CD4-positive, alpha-beta T cell treated with Interferon gamma for 1 hour (primary cell): Measurements from ENCODE around the gene FGD5.
"Not testable (repeated sequence)": the region's sequence is repeated elsewhere in the genome, so short reads cannot be mapped to it uniquely, and the experiment has no call there.

ENCODE experiments used
- DNase-seq: peaks from one replicate; pipeline ENCODE4 v3.0.0-alpha.2; 2020

FGD5 gene

DNA sequence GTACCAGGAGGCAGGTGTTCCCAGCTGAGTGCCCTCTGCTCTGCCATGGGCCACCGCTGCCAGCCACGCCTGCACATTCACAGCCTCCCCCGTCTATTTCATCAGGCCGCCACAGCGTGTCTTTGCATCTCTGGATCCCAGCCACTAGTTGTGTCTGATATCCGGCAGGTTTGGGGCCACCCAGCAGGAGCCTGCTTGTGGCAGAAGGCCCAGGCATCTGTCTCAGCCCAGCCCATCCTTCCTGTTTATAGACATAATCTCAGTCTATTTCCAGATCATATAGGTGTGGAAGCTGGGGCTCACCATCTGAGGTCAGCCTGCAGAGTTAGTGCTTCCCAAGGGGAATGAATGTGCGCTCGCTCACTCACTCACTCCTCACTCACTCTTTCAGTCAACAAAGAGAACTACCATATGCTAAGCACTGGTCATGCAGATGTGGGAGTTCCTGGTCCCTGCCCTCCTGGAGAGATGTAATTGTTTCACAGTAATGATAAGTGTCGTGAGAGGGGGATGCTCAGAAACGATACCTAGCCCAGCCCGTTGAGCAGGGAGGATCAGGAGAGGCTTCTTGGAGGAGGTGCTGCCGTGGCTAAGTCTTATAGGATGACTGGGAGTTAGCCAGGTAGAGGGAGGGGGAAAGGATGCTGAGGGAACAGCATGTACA is 60.6 kb downstream of the FGD5 start:
- DNase-seq = no peak

DNA sequence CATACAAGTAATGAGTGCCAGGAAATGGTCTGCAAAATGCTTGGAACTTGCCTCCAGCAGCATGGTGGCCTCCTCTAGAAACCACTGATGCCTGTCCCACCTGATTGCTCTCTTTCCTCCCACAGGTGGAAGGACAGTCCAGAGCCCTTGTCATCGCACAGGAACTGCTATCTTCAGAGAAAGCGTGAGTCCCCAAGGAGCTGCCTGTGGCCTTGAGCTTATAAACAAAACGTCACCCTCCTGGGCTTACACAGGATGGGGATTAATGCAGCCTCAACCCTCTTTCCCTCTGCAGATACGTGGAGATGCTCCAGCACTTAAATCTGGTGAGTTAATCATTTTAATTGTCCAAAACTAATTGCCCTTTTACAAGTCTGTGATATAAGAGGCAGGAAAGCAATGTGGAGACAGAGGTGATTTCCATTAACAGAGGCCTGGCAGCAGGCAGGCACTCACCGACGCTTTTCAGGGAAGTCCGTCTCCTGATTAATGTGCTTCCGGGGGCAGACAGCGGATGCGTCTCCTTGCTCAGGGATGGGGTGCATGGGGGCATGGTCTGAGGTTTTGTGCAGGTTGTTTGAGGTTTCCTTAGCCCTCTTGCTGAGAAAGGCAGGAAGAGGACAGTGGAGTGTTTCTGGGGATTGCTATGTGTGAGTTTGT is 61.8 kb downstream of the FGD5 start:
- DNase-seq = no peak

DNA sequence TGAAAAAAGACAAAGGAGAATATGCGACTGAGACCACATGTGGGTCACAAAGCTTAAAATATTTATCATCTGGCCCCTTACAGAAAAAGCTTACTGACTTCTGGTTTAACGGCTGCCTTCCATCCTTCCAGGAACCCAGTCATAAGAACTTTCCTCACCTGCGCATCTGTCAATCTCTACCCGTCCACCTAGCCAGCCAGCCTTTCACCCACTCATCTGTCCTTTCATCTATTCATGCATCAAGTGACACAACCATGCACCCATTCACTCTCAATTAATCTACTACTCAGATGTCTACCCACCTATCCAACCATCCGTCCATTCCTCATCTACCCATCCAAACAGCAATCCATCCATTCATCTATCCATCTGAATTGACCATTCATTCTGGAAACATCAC is 64.5 kb downstream of the FGD5 start:
- no peak for DNase-seq

DNA sequence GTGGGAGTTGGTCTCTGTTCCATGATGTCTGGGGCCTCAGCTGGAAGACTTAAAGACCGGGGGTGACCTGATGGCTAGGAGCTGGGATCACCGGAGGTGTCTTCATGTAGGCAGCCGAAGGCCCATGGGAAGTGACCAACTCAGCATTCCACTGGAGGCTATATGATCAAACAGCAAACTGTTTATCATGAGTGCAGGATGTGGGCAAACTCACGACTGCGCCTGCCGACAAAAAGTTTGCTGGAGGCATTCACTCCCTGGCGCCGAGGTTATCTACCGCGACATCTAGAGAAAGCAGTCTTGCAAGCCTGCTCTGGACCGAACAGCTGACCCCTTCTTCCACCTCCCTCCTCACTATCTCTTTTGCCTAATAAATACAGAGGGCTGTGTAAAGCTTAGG is 65.9 kb downstream of the FGD5 start:
- DNase-seq = no peak

DNA sequence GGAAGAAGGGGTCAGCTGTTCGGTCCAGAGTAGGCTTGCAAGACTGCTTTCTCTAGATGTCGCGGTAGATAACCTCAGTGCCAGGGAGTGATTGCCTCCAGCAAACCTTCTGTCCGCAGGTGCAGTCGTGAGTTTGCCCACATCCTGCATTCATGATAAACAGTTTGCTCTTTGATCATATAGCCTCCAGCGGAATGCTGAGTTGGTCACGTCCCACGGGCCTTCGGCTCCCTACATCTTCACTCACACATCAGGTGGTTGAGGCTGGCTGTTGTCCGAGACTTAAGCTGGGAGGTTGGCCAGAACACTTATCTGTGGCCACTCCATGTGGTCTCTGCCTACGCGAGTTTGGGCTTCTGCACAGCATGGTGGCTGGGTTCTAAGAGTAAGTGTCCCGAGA is 66.5 kb downstream of the FGD5 start:
- no peak for DNase-seq

DNA sequence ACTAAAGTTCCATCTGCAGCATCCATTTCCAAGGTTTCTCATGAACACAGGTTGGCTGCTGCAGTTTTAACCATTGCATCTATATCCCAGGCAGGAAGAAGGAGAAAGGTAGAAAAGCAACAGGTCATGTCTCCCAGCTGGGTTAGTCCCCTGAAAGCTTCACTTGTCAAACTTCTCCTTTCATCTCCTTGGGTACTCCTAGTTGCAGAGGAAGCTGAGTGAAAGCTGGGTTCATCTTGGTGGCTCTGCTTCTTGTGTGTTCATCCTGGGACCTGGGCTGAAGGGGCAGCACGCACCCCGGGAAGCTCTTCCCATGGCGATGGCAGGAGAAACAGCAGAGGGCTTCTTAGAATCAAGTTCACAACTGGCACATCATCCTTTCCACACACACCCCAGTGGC is 67.3 kb downstream of the FGD5 start:
- DNase-seq = no peak

DNA sequence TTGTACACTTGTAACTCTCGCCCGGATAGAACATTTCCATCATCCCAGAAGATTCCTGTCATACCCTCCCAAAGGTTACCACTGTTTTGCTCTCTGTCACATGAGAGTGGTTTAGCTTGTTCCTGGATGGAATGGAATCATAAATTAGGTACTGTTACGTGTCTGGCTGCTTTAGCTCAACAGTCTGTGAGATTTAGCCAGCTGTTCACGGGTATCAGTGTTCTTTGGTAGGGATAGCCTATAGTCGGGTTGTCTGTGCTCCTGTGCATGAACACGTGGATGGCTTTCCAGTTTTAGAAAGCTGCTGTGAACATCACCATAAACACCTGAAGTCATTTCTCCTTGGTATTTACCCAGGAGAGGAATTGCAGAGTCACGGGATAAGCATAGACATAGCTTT is 70.4 kb downstream of the FGD5 start:
- DNase-seq = no peak

DNA sequence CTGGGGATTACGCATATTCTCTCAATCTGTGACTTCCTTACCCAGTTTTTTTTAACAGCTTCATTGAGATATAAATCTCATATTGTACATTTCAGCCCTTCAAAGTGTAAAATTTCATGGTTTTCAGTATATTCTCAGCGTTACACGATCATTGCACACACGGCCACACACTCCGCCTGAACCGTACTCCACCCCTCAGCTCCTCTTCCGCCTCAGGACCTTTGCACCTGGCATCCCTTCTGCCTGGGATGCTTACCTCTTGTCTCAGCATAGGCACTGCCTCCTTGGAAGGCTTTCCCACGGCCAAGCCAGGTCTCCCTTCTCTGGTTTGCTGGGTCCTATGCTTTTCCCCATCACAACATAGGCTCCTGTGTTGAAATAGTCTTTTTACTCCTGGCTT is 71.2 kb downstream of the FGD5 start:
- no peak for DNase-seq

DNA sequence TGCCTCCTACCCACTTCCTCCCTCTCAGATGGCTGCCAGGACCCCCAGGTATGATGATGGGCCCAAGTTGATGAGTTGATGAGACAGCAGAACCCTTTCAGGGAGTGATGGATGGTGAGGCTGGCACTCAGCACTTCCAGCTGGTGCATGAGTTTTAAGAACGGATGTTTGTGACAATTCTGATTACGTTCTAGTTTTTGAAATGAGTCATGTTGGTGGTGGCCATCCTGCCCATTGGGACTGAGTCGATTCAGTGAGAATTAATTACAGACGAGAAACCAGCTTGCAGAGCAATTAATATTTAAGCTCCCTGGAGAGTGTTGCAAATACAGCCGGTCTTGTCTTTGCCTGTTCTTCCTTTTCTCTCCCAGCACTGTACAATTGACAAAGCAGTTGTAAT is 71.7 kb downstream of the FGD5 start:
- DNase-seq = no peak

DNA sequence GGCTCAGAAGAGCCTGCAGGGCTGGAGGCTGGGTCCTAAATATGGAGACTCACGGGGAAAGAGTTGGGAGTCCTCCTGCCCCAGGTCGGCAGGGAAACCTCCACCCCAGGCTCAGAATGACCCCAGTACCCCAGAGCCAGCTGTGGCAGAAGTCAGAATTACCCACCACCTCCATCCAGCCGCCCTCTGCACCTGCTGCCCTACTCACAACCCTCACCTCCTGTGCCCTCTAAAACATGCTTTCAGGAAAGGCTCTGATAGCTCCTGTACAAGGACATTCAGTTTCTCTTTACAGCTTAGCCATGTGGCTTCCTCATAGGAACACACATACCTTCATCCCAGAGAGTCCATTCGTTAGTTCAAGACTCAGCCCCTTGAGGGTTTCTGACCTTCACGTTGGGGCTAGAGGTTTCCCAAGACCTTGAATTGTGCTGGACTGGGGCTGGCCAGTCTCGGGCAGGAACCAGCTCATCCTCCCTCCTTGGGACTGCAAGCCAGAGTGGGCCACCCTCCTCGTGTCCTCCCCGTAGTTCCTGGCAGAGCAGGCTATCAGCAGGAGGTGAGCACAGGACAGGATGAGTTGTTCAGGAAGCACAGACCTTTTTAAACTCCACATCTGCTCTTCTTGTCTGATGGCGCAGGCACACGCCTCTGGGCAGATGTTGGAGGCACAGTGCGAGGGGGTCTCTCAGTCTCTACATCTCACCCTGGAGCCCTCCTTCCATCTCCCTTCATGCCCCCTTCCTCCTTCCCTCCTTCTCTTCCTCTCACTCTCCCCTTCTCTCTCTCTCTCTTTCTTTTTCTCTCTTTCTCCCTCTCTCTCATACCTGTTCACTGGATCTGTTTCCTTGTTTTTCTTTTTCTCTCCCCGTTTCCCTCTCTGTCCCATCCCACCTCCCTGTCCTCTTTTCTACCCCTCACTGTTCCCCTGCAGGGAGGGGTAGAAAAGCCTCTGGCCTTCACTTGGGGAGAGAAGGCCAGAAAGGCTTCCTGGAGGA is 72.7 kb downstream of the FGD5 start:
- no peak for DNase-seq

DNA sequence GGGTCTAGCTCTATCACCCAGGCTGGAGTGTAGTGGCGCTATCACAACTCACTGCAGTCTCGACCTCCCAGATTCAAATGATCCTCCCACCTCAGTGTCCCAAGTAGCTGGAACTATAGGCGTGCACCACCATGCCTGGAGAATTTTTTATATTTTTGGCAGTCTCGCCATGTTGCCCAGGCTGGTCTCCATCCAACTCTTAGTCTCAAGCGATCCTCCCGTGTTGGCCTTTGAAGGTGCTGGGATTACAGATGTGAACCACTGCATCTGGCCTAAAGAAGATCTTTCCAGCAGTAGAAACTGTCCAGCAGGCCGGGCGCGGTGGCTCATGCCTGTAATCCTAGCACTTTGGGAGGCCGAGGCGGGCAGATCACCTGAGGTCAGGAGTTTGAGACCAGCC is 73.5 kb downstream of the FGD5 start:
- DNase-seq = no peak

DNA sequence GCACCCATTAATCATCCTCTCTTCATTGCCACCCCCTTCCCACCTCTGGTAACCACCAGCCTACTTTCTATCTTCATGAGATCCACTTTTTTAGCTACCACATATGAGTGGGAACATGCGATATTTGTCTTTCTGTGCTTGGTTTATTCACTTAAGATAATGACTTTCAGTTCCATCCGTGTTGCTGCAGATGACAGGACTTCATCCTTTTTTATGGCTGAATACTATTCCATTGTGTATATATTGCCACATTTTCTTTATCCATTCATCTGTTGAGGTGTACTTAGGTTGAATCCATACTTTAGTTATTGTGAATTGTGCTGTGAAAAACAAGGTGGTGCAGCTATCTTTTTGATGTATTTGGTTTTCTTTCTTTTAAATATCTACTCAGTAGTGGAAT is 75.3 kb downstream of the FGD5 start:
- DNase-seq = no peak

DNA sequence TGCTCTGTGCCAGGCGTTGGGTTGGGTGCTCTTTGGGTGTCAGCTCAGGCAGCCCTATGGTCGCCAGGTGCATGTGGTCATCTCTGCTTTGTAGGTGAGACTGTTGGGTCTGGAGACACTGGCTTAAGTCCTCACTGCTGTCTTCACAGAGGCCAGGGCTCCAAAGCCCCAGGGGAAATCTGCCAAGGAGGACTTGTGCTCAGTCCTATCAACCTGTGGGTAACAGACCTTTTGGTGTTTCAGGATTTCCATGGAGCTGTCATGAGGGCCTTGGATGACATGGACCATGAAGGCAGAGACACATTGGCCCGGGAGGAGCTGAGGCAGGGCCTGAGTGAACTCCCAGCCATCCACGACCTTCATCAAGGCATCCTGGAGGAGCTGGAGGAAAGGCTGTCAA is 78.5 kb downstream of the FGD5 start:
- DNase-seq = no peak

DNA sequence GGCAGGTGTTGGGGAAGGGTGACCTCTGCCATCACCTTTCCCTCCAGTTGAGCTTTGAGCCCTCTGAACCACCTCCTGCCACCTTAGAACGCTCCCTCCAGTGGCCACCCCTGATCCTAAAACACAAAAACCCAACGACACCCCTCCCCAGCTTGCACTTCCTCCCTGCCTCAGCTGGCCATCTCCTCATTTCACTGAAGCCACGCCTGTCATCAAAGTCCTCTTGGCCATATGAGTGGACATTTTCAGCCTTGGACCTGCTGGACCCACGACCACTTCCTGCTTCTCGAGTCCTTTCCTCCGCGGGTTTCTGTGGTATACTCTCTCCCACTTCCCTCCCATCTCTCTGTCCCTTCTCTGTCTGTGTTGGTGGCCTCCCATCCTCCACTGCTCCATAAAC is 80.2 kb downstream of the FGD5 start:
- no peak for DNase-seq

DNA sequence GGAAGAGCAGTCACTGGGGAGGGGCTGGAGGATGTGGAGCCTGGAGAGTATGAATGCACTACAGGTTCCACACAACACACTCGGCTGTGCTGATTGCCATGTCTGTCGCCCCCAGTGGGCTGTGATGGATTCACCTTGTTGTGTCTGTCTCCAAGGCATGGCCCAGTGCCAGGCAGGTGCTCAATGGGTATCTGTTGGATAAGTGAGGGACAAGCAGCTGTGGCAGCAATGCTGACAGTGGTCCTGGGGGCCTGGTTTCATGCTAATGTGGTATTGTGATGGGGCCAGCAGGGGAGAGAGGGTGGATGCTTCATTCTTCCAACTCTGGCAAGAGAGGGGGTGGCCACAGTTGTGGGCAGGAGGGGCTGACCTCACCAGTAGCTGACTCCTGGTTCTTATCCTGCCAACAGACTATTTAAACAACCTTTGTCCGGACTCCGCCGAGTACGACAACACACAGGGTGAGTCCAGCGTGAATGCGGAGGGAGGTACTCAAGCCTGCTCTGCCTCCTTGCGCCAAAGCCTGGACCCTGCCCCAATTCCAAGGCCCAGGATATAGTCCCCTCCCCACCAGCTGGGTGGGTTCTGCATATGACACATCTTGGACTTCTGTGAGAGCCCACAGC is 81.3 kb downstream of the FGD5 start:
- no peak for DNase-seq

DNA sequence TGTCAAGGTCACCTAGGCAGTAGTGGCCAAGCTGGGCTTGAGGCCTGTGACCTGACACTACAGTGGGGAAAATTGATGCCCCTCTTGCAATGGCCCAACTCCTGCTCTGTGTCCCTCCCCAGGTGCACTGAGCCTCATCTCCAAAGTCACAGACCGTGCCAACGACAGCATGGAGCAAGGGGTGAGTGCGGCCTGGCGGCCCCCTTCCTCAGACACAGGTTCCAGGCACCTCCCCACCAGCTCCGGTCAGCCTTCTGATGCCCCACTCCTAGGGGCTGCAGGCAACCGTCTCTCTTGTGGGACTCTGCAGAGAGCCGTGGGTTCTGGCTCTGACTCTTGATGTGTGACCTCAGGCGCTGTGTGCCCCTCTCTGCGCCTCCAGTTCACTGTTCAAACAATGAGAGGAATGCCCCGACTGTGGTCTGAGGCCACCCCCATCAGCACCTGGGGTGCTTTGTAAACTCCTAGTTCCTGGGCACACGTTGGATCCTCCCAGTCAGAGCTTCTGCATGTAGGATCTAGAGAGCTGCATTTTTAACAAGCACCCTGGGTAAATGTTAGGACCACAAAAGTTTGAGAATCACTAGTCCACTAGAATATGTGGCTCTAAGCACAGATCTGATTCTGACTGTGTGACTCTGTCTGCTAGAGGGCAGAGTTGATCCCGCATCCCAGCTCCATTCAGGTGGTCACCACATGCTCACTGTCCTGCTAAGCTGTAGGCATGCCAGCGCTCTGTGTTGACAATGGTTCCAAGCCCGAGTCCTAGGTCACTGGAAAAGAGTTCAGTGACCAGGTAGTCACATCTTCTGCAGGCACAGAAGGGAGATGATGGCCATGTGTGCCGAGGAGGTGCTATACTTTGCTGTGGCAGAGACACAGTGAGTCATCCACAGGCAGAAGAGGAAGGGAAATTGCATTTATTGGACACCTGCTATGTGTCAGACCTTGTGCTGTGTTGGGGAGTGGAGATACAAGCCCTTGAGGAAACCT is 82.4 kb downstream of the FGD5 start:
- no peak for DNase-seq

DNA sequence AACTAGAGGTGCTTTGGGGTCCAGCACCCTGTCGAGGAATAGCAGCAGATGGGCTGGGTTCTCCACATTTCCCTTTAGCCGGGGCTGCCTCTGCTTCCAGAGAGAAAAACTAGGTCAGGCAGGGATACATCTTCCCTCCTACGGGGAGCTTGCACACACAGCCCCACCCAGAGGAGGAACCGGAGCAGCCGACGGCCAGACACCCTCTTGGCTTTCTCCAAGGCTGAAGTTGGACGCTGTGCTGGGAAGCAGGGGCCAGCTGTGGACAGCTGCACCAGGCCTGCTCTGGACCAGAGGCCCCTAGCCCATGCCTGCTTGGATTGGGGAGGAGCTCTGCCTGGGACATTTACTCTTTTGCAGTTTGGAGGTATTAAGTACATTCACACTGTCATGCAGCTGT is 84.0 kb downstream of the FGD5 start:
- DNase-seq = no peak

DNA sequence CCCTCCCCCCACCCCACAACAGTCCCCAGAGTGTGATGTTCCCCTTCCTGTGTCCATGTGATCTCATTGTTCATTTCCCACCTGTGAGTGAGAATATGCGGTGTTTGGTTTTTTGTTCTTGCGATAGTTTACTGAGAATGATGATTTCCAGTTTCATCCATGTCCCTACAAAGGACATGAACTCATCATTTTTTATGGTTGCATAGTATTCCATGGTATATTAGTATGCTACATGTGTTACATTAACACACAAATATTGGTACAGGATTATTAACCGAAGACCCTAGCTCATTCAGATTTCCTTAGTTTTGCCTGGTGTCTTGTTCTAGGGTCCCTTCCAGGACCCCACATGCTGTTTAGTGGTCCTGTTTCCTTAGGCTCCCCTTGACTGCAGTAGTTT is 84.7 kb downstream of the FGD5 start:
- not testable (repeated sequence) for DNase-seq

DNA sequence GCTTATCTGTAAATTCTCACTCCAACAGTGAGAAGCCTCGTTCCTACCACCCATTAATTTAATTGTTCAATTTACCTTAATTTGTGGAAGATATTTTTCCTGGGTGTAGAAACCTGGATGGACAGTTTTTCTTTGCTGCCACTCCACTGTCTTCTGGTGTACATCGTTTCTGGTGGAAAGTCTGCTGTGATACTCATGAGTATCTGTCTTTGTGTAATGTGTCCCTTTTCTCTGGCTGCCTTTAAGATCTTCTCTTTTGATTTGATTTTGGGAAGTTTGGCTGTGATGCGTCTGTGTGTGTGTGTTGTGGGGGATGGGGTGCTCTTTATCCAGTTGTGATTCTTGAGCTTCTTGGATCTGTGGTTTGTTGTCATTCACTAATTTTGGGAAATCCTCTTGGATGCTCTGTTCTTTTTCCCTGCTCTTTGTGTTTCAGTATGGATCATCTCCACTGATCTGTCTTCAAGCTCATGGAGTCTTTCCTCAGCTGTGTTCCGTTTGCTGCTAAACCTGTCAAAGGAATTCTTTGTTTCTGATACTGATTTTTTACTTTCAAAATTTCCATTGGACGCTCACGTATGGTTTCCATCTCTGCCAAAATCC is 86.4 kb downstream of the FGD5 start:
- no peak for DNase-seq

DNA sequence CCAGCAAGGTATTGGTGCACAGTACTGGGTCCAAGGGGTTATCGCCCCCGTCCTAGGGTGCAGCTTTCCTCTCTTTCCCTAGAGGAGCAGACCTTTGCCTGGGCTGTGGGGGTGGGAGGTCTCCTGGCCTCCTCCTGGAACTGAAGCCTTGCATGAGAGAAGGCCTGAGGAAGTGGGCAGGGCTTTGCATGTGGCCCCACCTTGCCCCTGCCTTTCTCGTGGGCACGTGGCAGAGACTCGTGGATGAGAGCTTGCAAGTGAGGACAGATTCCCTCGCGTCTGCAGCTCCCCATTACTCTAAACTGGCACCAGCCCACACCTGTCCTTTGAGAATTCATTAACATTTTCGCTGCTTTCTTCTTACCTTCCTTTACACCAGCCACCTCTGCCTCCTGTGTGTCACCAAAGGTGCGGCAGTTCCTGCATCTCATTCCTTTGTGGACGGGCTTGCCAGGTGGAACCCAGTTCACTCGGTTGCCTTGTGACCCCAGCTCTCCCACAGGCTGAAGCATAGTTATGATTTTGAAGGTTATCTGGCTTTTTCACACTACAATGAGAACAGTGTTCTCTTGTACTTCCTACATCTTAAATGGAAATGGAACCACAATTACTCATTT is 87.7 kb downstream of the FGD5 start:
- no peak for DNase-seq
